Measurements from ENCODE around the gene JUNB.
"Not testable (repeated sequence)": the region's sequence is repeated elsewhere in the genome, so short reads cannot be mapped to it uniquely, and the experiment has no call there.

JUNB gene

DNA sequence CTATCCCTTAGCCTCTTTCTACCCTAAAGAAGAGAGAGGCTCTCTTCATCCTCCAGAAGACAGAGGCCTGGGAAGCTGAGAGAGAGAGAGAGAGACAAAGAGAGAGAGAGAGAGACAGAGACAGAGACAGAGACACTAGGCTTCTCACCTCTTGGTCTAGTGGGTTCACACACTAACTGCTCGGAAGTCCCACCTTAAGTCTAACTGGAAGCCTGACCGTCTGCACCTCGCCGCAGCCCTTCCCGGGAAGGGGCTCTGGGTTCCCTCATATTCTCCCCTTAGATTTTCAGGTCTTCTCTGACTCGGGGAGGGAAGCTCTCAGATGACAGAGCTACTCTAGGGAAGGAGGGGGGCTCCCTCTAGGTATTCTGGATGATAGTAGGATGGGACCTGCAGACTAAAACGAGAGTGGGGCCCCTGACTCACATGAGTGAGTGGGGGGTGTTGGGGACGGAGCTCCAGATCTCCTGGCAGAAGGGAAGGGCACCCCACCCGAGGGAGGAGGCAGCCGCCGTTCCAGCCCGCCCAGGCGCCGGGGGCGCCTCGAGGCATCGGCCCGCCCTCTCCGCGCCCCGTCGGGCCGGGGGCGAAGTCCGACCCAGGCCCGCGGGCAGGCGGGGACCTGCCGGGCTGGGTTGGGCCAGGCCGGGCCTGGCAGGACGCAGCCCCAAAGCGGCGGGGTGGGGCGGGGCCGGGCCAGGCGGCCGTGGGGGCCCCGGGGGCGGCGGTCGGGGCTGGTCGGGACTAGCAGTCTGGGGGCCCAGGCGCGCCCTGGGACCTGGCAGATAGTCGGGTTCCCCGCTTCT is 2.0 kb upstream of the JUNB start:
- peak; percentile 46 for DNase-seq

DNA sequence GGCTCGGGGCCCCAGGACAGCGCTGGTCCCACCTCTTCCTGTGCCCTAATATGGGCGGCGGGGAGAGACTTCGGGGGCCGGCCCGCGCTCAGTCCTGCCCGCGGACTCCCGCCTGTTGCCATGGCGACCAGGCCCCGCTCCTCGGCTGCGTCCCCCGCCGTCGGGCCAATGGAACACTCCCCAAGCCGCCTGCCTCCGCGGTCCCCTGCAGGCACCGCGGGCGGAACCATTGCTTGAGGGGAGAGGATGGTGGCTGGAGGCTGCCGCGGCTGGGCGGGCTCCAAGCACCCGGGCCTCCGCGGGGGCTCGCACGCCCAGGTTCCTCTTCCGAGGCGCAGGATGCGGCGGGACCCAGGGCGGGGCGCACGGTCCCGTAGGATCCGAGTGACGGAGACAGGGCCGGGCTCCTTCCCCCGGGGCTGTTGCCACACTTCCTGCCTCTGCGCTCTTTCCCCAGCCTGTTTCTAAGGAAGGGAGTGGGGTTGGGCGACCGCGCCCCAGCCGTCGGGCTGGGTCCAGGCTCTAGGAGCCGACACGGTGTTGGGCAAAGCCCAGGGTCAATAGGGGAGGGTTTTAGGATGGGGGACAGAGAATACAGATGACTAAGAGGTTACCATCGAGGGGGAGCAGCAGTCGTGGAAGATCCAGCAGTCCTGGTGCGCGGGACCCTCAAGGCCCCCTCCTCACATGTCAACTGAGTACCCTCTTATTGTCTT is 1.2 kb upstream of the JUNB start:
- peak; percentile 98 for DNase-seq

DNA sequence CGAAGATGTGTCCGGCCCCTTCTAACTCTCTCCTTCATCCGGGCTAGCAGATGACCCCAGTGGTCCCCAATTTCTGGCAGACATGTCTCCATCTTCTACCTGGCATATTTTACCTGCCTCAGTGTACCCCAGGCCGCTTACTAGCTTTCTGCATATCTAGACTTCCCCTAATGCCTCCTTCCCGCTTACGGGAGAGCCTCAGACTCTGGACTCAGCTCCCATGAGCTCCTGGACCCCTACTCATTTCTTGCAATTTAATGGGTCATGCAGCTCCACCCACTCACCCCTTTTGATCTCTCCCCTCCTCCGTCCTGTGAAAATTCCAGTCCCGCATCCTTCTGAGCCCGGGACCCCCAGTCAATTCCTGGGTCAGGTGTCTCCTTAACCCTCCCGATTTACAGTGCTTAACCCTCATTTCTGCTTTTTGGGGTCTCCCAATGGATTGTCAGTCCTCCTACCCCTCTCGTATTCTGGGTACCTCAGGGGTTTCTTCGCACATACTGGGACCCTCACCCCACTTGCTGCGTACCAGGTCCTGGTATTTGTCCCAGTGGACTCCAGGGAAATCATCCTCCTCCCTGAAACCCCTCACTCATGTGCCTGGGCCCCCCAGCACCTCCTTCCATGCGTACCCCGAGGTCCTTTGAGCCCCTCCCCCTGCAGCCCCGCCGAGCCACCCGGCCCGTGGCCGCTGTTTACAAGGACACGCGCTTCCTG is 500 bp upstream of the JUNB start:
- no peak for DNase-seq

DNA sequence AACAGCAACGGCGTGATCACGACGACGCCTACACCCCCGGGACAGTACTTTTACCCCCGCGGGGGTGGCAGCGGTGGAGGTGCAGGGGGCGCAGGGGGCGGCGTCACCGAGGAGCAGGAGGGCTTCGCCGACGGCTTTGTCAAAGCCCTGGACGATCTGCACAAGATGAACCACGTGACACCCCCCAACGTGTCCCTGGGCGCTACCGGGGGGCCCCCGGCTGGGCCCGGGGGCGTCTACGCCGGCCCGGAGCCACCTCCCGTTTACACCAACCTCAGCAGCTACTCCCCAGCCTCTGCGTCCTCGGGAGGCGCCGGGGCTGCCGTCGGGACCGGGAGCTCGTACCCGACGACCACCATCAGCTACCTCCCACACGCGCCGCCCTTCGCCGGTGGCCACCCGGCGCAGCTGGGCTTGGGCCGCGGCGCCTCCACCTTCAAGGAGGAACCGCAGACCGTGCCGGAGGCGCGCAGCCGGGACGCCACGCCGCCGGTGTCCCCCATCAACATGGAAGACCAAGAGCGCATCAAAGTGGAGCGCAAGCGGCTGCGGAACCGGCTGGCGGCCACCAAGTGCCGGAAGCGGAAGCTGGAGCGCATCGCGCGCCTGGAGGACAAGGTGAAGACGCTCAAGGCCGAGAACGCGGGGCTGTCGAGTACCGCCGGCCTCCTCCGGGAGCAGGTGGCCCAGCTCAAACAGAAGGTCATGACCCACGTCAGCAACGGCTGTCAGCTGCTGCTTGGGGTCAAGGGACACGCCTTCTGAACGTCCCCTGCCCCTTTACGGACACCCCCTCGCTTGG is 966 bp downstream of the JUNB start:
- DNase-seq = peak; percentile 78

DNA sequence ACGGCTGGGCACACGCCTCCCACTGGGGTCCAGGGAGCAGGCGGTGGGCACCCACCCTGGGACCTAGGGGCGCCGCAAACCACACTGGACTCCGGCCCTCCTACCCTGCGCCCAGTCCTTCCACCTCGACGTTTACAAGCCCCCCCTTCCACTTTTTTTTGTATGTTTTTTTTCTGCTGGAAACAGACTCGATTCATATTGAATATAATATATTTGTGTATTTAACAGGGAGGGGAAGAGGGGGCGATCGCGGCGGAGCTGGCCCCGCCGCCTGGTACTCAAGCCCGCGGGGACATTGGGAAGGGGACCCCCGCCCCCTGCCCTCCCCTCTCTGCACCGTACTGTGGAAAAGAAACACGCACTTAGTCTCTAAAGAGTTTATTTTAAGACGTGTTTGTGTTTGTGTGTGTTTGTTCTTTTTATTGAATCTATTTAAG is 1.6 kb downstream of the JUNB start:
- no peak for DNase-seq

DNA sequence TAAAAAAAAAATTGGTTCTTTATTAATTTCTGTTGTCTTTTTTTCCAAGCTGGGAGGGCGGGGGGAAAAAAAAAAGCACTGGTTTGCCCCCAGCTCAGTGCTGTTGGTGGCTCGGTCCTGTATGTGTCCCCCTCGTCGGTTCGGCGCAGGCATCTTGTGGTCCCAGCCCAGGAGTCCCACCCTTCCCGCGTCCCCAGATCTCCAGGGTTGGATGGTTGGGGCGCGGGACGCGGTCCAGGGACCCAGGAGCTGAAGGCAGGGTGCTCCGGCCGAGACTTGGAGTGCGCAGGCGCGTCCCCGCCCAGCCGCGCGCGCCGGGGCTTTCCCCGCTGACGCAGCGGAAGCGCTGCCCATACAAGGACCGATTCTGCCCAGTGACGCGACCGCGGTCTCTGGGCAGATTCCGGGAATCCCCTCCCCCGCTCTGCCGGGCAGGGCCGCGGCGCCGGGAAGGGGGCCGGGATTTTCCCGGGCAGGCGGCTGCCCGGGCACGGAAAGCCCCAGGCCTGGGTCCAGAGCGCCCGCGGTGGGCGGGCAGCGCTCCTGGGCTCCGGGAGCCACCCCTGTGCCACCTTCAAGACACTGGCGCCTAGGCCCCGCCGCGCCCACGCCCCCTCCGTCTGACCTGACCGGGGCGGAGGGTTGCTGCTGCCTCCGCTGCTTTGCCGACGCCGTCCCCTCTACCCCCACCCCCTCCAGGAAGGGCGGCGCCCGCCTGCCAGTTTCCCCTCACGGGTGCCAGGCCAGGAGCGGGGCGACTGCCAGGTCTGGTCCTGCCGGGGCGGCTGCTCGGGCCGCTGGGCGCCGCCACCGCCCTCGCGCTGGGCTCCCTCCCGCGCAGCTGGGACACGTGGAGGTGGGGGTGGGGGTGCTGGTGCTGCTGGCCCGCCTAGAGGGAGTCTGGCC is 2.3 kb downstream of the JUNB start:
- DNase-seq = peak; percentile 93

DNA sequence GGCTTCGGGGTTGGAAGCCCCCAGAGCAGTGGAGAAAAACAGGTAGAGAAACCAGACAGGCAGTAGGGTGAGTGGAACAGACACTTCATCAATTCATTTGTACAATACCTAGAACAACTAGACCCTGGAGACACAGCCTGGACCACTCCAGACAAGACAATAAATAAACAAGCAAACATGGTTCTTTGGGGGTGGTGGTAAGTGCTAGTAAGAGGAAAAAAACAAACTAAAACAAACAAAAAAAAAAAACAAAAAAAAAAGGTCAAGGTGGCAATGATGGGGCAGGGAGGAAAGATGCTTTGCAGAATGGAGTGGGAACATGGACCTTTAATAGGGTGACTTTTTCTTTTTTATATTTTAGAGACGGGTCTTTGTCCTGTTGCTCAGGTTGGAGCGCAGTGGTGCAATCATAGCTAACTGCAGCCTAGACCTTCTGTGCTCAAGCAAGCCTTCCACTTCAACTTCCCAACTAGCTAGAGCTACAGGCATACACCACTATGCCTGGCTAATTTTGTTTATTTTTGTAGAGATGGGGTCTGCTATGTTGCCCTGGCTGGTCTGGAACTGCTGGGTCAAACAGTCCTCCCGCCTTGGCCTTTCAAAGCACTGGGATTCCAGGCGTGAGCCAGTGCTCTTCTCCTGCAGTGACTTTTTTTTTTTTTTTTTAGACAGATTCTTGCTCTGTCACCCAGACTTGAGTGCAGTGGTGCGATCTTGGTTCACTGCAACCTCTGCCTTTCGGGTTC is 3.1 kb downstream of the JUNB start:
- no peak for DNase-seq

DNA sequence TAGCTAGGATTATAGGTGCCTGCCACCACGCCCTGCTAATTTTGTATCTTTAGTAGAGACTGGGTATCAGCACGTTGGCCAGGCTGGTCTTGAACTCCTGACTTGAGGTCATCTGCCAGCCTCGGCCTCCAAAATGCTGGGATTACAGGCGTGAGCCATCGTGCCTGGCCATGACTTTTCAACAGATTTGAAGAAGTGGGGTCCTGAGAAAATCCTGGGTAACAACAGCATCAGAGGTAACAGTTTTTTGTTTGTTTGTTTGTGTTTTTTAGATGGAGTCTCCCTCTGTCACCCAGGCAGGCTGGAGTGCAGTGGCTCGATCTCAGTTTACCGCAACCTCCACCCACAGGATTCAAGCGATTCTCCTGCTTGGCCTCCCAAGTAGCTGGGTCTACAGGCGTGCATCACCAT is 3.7 kb downstream of the JUNB start:
- DNase-seq = no peak

DNA sequence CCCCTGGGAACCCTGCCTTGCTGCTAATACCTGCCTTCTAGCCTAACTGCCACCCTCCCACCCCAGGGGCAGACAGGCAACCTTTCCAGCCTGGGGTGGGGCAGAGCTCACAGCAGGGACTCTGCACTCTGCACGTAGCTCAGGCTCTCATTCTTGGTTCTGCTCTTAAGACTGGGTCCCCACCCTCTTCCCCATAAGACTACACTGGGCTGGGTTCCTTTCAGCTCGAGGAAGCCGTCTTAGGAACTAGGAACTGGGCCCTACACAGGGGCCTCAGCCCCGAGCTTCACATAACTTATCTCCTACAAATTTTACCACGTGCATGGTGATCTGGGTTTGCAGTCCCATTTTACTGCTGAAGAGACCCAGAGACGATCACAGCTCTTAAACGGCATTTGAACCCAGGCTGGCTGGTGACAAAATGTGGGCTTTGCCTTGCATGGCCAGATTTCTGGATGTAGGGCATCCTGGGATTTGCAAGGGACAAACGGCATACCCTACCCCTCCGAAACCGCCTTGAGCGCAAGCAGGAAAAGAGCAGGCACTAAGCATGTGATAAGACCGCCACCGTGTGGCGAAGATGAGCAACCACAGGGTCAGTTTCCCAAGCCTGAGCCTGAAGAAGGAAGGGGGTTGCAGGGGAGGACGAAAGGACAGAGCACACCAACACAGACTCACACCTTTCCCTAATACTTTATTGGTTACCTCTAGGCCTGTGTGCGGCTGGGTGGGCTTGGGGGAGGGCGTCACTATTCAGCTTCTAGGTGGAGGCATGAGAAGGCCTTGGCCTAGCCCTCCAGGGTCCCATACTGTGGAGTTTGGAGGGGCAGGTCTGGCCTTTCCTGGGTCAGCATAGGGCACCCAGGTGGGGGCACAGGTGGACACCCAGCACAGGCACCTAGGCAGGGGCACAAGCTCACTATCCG is 5.1 kb downstream of the JUNB start:
- peak; percentile 83 for DNase-seq

DNA sequence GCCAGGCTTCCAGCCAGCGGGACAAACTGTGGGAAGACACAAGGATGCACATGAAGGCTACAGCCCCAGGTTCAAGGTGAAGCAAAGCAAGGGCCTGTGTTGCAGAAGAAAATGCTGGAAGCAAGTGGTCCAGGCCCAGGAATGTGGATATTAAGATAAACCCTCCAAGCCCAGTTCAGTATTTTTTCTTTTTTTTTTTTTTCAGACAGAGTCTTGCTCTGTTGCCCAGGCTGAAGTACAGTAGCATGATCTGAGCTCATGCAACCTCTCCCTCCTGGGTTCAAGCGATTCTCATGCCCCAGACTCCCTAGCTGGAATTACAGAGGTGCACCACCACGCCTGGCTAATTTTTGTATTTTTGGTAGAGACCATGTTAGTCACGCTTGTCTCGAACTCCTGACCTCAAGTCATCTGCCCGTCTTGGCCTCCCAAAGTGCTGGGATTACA is 5.9 kb downstream of the JUNB start:
- no peak for DNase-seq

DNA sequence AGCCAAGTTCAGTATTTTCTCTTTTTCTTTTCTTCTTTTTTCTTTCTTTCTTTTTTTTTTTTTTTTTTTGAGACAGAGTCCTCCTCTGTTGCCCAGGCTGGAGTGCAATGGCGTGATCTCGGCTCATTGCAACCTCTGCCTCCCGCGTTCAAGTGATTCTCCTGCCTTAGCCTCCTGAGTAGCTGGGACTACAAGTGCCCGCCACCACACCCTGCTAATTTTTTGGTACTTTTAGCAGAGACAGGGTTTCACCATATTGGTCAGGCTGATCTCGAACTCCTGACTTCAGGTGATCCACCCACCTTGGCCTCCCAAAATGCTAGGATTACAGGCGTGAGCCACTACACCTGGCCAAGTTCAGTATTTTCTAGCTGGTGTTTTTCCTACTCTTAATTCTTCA is 6.3 kb downstream of the JUNB start:
- not testable (repeated sequence) for DNase-seq

DNA sequence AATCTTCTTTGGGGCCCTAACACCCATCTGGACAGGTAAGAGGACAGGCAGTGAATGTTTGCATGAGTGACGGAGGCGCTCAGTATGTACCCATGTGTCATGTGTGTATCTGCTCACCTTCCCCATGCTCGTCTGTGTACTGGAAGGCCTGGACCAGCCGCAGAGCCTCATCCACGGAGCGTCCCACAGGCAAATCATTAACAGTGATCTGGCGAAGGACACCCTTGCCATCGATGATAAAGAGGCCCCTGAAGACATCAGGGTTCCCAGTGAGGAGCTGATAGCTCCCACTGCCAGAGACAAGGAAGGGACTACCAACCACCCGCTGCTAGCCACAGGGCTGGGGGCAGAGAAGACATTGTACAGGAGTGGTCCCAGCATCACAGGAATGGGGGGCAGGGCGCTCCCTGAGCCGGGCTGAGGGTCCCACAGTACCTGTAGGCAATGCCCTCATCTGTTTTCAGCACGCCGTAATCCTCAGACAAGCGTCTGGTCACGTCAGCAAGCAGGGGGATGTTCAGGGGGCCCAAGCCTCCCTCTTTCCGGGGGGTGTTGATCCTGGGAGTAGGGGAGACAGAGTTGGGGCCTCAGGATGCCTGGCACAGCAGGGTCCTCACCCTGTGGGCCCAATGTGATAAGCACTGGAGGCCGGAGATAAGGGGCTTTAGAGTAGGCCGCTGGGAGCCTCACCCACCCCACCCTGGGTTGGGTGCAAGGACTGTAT is 8.6 kb downstream of the JUNB start:
- DNase-seq = no peak

DNA sequence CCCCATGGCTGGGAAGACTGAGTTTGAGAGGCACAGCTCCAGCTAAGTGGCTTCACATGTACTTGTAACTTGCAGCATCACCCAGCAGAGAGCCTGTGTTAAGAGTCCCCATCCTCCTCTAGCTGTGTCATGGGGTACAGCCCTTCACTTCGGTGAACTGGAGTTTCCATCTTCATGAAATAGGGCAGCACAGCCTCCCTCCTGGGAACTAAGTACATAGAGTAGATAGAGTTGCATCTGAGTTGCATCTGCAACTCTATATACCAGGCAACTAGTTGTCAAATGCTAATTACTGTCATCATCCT is 9.1 kb downstream of the JUNB start:
- DNase-seq = no peak

DNA sequence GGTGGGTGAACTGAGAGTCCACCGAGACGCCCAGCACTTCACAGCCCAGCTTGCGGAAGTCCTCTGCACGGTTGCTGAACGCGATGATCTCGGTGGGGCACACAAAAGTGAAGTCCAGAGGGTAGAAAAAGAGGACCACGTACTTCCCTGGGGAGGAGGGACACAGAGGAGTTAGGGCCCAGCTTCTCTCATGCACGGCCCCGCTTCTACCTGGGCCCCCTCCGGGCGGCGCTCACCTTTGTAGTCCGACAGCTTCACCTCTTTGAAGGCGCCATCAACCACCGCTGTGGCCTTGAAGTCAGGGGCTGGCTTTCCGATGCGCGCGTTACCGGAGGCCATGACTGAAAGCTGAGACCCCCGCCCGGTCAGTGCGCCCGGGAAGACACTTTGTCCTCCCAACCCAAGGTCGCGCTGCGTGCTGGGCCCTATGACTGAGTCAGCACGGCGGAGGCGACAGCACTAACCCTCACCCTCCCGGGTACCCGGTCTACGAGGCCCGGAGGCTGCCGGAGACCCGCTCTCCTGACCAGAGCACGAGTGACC is 9.7 kb downstream of the JUNB start:
- no peak for DNase-seq

DNA sequence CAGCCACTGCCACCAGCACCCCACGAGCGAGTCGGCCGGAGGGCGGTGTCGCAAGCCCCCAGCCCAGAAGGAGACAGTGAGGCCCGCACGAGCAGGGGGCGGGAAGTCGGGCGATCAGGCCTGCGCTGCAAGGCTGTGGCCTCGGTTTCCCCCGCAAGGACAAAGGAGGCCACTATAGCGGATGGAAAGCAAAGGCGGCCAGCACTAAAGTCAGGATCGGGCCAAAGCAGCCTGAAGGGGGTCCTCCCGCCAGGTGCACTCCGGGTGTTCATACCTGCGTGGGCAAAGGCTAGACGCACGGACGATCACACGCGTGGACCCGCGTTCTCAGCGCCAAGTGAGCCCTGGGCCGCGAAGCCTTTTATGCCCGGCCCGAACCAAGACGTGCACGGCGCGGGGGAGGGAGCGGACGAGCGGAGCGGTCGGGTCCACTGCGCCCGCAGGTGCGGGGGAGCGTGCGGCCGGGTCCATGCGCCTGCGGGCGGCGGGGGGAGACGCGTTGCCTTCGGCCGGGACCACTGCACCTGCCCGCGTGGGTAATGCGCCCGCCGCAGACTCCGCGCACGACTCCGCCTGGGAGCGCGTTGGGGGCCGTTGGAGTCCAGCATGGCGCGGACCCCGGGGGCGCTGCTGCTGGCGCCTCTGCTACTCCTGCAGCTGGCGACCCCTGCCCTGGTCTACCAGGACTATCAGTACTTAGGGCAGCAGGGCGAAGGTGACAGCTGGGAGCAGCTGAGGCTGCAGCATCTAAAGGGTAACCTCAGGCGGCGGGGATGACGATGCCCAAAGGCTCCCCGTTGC is 10.4 kb downstream of the JUNB start, which contains the start of the genes PRDX2 and THSD8:
Gene PRDX2, minus strand, starts transcription at position 335 of the 801 bp plus-strand sequence. CDS start 539 bp downstream, outside the sequence.
Gene THSD8, plus strand, starts transcription at position 604 of the 801 bp plus-strand sequence. Its CDS starts 3 bp downstream, at position 607.
- DNase-seq = peak; percentile 75

DNA sequence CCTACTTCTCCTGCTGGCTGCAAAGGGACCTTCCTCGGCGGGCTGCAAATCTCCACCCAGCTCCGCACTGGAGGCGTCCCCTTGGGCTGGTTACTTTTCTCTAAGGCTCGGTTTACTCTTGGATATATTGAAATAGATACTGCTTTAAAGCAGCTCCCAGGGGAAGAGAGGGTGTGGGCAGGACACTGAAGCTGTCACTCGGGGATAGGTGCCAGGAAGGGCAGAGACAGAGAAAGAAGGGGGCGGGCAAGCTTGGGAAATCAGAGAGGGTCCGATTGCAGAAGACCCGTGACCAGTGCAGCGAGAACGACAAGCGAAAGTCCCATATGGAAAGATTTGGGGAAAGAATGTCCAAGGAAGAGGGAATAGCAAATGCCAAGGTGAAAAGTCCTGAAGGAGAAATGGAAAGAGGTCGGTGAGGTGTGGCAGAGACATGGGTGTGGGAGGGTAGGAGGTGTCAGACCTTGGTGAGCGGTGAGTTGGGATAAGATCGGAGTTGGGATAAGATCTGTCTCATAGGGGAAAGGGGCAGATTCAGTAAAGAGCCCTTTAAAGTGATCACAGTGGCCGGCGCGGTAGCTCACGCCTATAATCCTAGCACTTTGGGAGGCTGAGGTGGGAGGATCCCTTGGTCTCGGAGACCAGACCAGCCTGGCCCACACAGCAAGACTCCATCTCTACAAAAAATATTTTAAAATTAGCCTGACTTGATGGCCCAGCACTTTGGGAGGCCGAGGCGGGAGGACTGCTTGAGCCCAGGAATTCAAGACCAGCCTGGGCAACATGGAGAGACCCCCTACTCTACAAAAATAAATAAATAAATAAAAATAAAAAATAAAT is 11.2 kb downstream of the JUNB start:
- no peak for DNase-seq

DNA sequence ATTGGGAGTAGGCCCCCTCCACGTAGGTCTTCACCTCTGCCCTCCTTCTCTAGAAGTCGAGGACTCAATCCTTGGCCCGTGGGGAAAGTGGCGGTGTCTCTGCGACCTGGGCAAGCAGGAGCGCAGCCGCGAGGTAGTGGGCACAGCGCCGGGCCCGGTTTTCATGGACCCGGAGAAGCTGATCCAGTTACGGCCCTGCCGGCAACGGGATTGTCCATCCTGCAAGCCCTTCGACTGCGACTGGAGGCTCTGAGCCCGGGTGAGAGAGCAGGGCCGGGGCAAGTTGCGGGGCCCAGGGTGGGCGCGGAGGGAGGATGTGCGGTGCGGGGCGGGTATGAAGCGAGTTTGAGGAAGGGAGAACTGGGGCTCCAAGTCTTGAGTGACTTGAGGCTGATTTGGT is 12.8 kb downstream of the JUNB start:
- DNase-seq = no peak
